Cardiac atrium fibroblast (primary cell): ENCODE measurements around the gene C2orf69. TPM values are rescaled to one million over a fixed set of nuclear protein-coding genes. Genes with fewer than 3 reads are reported as not detected.

ENCODE experiments used
- total RNA-seq: library from RNA; depleted of rRNA; stranded (reverse); fragments of >200 nt; gene quantifications from 2 replicates; pipeline ENCODE4 v1.2.3, GENCODE V29; 2015

C2orf69 gene
- 8.8 and 13.4 TPM in 2 replicates for total RNA-seq

GRCh38 chr2:199911052-199911876, at the start of gene C2orf69:
TSS of gene C2orf69 (plus strand) at chr2:199911293. CDS start at chr2:199911439, 146 bp downstream.

GRCh38 chr2:199955339-199956061, 44.4 kb downstream of the C2orf69 start, which contains the start of the genes MAIP1 and TYW5:
TSS of gene MAIP1 (plus strand) at chr2:199955582. CDS start at chr2:199955799, 217 bp downstream.
TSS of gene TYW5 (minus strand) at chr2:199955491. CDS start at chr2:199955470, 21 bp downstream.

Other genes starting within 250 kb of the C2orf69 start
- gene FTCDNL1, start 60.1 kb upstream of the C2orf69 start, total RNA-seq = not detected in 2 replicates
- gene TYW5, start 44.2 kb downstream of the C2orf69 start, total RNA-seq = 1.3 and 2.9 TPM in 2 replicates
- gene MAIP1, start 44.3 kb downstream of the C2orf69 start, total RNA-seq = 8.6 and 13.7 TPM in 2 replicates